ENCODE measurements around the gene GNAO1.

GRCh38 chr16:56372013-56372634 is 180.8 kb downstream of the GNAO1 start:
- TF ChIP-seq NFRKB (IDR thresholded peaks at IDR 0.05) (no peak), ELF4 (IDR thresholded peaks at IDR 0.05) (no peak), SP1 (IDR thresholded peaks at IDR 0.05) (no peak), FOXM1 (IDR thresholded peaks at IDR 0.05; ENCODE audit: borderline replicate concordance) (no peak), L3MBTL2 (conservative IDR thresholded peaks at IDR 0.05) (no peak), FOXK2 (IDR thresholded peaks at IDR 0.05) (no peak), BHLHE40 (IDR thresholded peaks at IDR 0.05; ENCODE audit: borderline replicate concordance) (no peak), TARDBP (IDR thresholded peaks at IDR 0.05) (no peak)
